DOHH2 (cell line): ENCODE measurements around the gene CD27.

Experiments
- EZH2phosphoT487 ChIP-seq: fragments of 200-600 bp; sonication (generic); IDR thresholded peaks from 2 replicates; pipeline ENCODE4 v1.6.1; 2017; ENCODE audit warnings: borderline replicate concordance, mild to moderate bottlenecking, antibody characterized with exemption, low read length, moderate library complexity, mixed read lengths
- TF ChIP-seq, protein P1 (sequence below): fragments of 200-600 bp; sonication (generic); IDR thresholded peaks from one replicate; pipeline ENCODE4 v1.5.1; 2014; ENCODE audit warnings: antibody characterized with exemption, mild to moderate bottlenecking, low read depth, low read length; ENCODE audit not compliant: poor library complexity, severe bottlenecking

- TF ChIP-seq, protein P1, sequence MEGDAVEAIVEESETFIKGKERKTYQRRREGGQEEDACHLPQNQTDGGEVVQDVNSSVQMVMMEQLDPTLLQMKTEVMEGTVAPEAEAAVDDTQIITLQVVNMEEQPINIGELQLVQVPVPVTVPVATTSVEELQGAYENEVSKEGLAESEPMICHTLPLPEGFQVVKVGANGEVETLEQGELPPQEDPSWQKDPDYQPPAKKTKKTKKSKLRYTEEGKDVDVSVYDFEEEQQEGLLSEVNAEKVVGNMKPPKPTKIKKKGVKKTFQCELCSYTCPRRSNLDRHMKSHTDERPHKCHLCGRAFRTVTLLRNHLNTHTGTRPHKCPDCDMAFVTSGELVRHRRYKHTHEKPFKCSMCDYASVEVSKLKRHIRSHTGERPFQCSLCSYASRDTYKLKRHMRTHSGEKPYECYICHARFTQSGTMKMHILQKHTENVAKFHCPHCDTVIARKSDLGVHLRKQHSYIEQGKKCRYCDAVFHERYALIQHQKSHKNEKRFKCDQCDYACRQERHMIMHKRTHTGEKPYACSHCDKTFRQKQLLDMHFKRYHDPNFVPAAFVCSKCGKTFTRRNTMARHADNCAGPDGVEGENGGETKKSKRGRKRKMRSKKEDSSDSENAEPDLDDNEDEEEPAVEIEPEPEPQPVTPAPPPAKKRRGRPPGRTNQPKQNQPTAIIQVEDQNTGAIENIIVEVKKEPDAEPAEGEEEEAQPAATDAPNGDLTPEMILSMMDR, result no peak
- TF ChIP-seq EZH2phosphoT487, result no peak
Observed at GRCh38 chr12:6428326-6428725, 16.4 kb upstream of the CD27 start.
